ENCODE data around the gene PRR15L. TPM values are rescaled to one million over a fixed set of nuclear protein-coding genes. Genes with fewer than 3 reads are reported as not detected.

PRR15L gene
- polyA plus RNA-seq, 3 donors, result not detected

DNA sequence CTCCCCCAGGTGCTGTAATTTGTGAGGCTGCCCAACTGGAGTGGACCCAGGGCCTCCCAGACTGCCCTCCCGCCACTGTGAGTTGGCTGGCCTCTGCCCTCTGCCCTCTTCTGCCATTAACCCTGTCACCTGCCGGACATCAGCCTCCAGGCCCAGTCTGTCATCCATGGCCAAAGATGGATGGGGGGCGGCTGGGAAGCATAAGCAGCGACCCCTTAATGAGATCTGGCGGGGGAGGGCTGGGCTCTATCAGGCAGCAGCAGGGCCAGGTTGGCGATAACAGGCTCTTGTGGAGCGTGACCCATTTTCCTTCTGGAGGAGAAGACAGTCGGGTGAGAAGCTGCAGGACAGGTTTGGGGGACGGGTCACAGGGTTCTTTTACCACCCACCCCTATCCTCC lies 38.5 kb upstream of the PRR15L start:
- WGBS (ENCODE audit: insufficient coverage), result 87% methylated on average over 5 of the region's 9 CpGs
- peaks cover 2 to 7% (median 4%) of the 10 kb centered on the region in 3 donors for H3K27me3 Mint-ChIP-seq (ENCODE audit: low read depth in 3 of 3)

DNA sequence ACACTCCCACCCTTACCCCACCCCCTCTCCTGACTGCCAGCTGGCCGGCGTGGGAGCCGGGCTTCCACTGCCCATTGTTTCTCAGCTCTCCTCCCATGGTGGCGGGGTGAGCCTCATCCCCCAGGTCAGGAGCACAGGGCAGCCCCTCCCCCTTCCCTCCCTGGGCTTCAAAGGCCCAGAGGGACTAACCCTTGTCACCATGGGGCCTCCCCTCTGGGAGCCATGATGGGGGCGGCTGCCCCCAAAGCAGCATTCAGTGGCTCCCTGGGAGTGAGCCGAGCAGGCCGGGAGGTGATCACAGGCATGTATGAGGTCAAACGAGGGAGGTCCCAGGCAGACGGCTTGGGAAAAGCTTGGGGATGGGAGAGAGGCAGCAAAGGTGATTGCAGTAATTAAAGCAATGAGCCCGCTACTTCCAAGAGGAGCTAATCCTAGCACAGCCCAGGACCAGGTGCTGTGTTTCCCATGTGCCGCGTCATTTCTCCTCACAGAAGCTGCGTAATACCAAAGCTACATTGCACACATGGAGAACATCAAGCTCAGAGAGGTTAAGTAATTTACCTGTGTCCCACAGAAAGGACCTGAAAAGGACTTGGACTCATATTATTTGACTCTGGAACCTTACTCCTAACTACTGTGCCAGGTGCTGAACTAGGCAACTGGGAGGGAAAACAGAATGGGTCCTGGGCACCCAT lies 37.7 kb upstream of the PRR15L start:
- Mint-ChIP-seq H3K36me3 (no peaks in the 10 kb centered on the region), H3K27me3 (ENCODE audit: low read depth in 3 of 3) (peaks cover 2 to 7% (median 4%) of the 10 kb centered on the region in 3 donors), H3K4me1 (peaks cover 19% of the 10 kb centered on the region), H3K9me3 (no peaks in the 10 kb centered on the region), H3K4me3 (no peak overlapping the region), H3K27ac (no peak overlapping the region)
- Histone ChIP-seq H3K9me3 (replicated peaks in 1 of 2; ENCODE audit: control insufficient read depth in 1 of 2, insufficient read depth in 1 of 2, low read length in 2 of 2) (no peaks in the 10 kb centered on the region), H3K27ac (ENCODE audit: low read depth in 1 of 2, low read length in 2 of 2) (no peak overlapping the region), H3K4me2 (replicated peaks; ENCODE audit: extremely low read depth, low read length, poor library complexity, severe bottlenecking) (no peak overlapping the region), H4K20me1 (ENCODE audit: insufficient read depth, low read length) (no peaks in the 10 kb centered on the region), H3K4me1 (ENCODE audit: control insufficient read depth in 1 of 2, insufficient read depth in 2 of 2, low read length in 2 of 2) (peaks cover 17 to 20% of the 10 kb centered on the region in 2 donors), H3K4me3 (replicated peaks in 1 of 3; ENCODE audit: low read depth in 2 of 3, low read length in 3 of 3) (no peak overlapping the region), H3K9ac (ENCODE audit: insufficient read depth, low read length, poor library complexity, severe bottlenecking) (no peak overlapping the region), H3K79me2 (ENCODE audit: insufficient read depth, low read length) (no peaks in the 10 kb centered on the region), H3K27me3 (ENCODE audit: control insufficient read depth in 2 of 2, insufficient read depth in 2 of 2, low read length in 2 of 2) (no peaks in the 10 kb centered on the region), H2AFZ (ENCODE audit: insufficient read depth, low read depth, low read length, poor library complexity, severe bottlenecking) (no peak overlapping the region), H3K36me3 (replicated peaks in 1 of 2; ENCODE audit: control insufficient read depth in 1 of 2, insufficient read depth in 2 of 2, low read length in 2 of 2) (no peaks in the 10 kb centered on the region)
- intact Hi-C loops (cut with micrococcal nuclease), result no loop called here
- no peak for DNase-seq
- WGBS (ENCODE audit: insufficient coverage), result 74% methylated on average over 8 of the region's 13 CpGs
- TF ChIP-seq, protein P1, sequence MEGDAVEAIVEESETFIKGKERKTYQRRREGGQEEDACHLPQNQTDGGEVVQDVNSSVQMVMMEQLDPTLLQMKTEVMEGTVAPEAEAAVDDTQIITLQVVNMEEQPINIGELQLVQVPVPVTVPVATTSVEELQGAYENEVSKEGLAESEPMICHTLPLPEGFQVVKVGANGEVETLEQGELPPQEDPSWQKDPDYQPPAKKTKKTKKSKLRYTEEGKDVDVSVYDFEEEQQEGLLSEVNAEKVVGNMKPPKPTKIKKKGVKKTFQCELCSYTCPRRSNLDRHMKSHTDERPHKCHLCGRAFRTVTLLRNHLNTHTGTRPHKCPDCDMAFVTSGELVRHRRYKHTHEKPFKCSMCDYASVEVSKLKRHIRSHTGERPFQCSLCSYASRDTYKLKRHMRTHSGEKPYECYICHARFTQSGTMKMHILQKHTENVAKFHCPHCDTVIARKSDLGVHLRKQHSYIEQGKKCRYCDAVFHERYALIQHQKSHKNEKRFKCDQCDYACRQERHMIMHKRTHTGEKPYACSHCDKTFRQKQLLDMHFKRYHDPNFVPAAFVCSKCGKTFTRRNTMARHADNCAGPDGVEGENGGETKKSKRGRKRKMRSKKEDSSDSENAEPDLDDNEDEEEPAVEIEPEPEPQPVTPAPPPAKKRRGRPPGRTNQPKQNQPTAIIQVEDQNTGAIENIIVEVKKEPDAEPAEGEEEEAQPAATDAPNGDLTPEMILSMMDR (IDR thresholded peaks at IDR 0.05), result no peak

More for the DNA sequence above, 38.5 kb upstream of the PRR15L start:
- TF ChIP-seq, protein P1 (IDR thresholded peaks at IDR 0.05), result no peak
- no peak overlapping the region for H2AFZ ChIP-seq (ENCODE audit: insufficient read depth, low read depth, low read length, poor library complexity, severe bottlenecking)
- no peak for DNase-seq
- H3K27ac Mint-ChIP-seq, result no peak overlapping the region
- H3K4me3 ChIP-seq (replicated peaks in 1 of 3; ENCODE audit: low read depth in 2 of 3, low read length in 3 of 3), result no peak overlapping the region
- no peaks in the 10 kb centered on the region for H3K36me3 ChIP-seq (replicated peaks in 1 of 2; ENCODE audit: control insufficient read depth in 1 of 2, insufficient read depth in 2 of 2, low read length in 2 of 2)
- peaks cover 0 to 1% of the 10 kb centered on the region in 2 donors for H3K36me3 Mint-ChIP-seq
- intact Hi-C loops (cut with micrococcal nuclease), result no loop called here
- H3K9me3 ChIP-seq (replicated peaks in 1 of 2; ENCODE audit: control insufficient read depth in 1 of 2, insufficient read depth in 1 of 2, low read length in 2 of 2), result no peaks in the 10 kb centered on the region
- H4K20me1 ChIP-seq (ENCODE audit: insufficient read depth, low read length), result no peaks in the 10 kb centered on the region
- no peaks in the 10 kb centered on the region for H3K9me3 Mint-ChIP-seq
- no peak overlapping the region for H3K9ac ChIP-seq (ENCODE audit: insufficient read depth, low read length, poor library complexity, severe bottlenecking)
- H3K27ac ChIP-seq (ENCODE audit: low read depth in 1 of 2, low read length in 2 of 2), result no peak overlapping the region
- peaks cover 21% of the 10 kb centered on the region for H3K4me1 Mint-ChIP-seq
- H3K4me3 Mint-ChIP-seq, result no peak overlapping the region
- no peaks in the 10 kb centered on the region for H3K27me3 ChIP-seq (ENCODE audit: control insufficient read depth in 2 of 2, insufficient read depth in 2 of 2, low read length in 2 of 2)
- peaks cover 23 to 27% of the 10 kb centered on the region in 2 donors for H3K4me1 ChIP-seq (ENCODE audit: control insufficient read depth in 1 of 2, insufficient read depth in 2 of 2, low read length in 2 of 2)
- no peaks in the 10 kb centered on the region for H3K79me2 ChIP-seq (ENCODE audit: insufficient read depth, low read length)
- no peak overlapping the region for H3K4me2 ChIP-seq (replicated peaks; ENCODE audit: extremely low read depth, low read length, poor library complexity, severe bottlenecking)
